ENCODE data around the gene DOK5. TPM values are rescaled to one million over a fixed set of nuclear protein-coding genes. Genes with fewer than 3 reads are reported as not detected.

The DOK5 gene
- total RNA-seq, 2 experiments from 2014 or later, result not detected

GRCh38 chr20:54601831-54602515 is 126.6 kb downstream of the DOK5 start:
- POLR2A ChIA-PET, result no interaction called here

GRCh38 chr20:54605319-54605718 is 129.9 kb downstream of the DOK5 start:
- DNase-seq (ENCODE audit: low spot score), result no peak
- TF ChIP-seq CTCF (conservative IDR thresholded peaks at IDR 0.05; ENCODE audit: low read length) (no peak), EZH2phosphoT487 (IDR thresholded peaks at IDR 0.05; ENCODE audit: borderline replicate concordance, low read depth, low read length) (no peak)
- H3K9me2 ChIP-seq (ENCODE audit: insufficient read depth, low read length), result no peaks in the 10 kb centered on the region
- POLR2A ChIA-PET, result no interaction called here
- no peaks in the 10 kb centered on the region for H3K9me3 ChIP-seq (ENCODE audit: low read length)
- H3K27ac ChIP-seq (ENCODE audit: low read depth, low read length, poor library complexity, severe bottlenecking), result no peak overlapping the region
- no peak overlapping the region for H3K4me2 ChIP-seq (ENCODE audit: low read length)
- no peaks in the 10 kb centered on the region for H4K20me1 ChIP-seq (ENCODE audit: insufficient read depth, low read length)
- no peak overlapping the region for H3K4me3 ChIP-seq (ENCODE audit: low read depth, low read length, poor library complexity, severe bottlenecking)
- H3K79me2 ChIP-seq (ENCODE audit: insufficient read depth, low read depth, low read length), result no peaks in the 10 kb centered on the region
- no peaks in the 10 kb centered on the region for H3K4me1 ChIP-seq (ENCODE audit: insufficient read depth, low read length, poor library complexity, severe bottlenecking)
- CTCF ChIA-PET (ENCODE audit: unreplicated experiment), result no interaction called here
- no peaks in the 10 kb centered on the region for H3K36me3 ChIP-seq (ENCODE audit: insufficient read depth, low read length)
- BruUV-seq (replicated peaks), result no TSS peak
- intact Hi-C loops (cut with micrococcal nuclease; ENCODE audit: unreplicated experiment), result no loop called here
- no peak overlapping the region for H2AFZ ChIP-seq (ENCODE audit: low read length)

More at GRCh38 chr20:54601831-54602515, 126.6 kb downstream of the DOK5 start:
- H3K4me3 ChIP-seq (ENCODE audit: low read depth, low read length, poor library complexity, severe bottlenecking), result no peak overlapping the region
- H4K20me1 ChIP-seq (ENCODE audit: insufficient read depth, low read length), result no peaks in the 10 kb centered on the region
- no TSS peak for BruUV-seq (replicated peaks)
- no peaks in the 10 kb centered on the region for H3K9me2 ChIP-seq (ENCODE audit: insufficient read depth, low read length)
- H2AFZ ChIP-seq (ENCODE audit: low read length), result no peak overlapping the region
- no peak overlapping the region for H3K27ac ChIP-seq (ENCODE audit: low read depth, low read length, poor library complexity, severe bottlenecking)
- H3K4me2 ChIP-seq (ENCODE audit: low read length), result no peak overlapping the region
- no peak for DNase-seq (ENCODE audit: low spot score)
- no peaks in the 10 kb centered on the region for H3K9me3 ChIP-seq (ENCODE audit: low read length)
- H3K4me1 ChIP-seq (ENCODE audit: insufficient read depth, low read length, poor library complexity, severe bottlenecking), result no peaks in the 10 kb centered on the region
- CTCF ChIA-PET (ENCODE audit: unreplicated experiment), result no interaction called here
- TF ChIP-seq EZH2phosphoT487 (IDR thresholded peaks at IDR 0.05; ENCODE audit: borderline replicate concordance, low read depth, low read length) (no peak), CTCF (conservative IDR thresholded peaks at IDR 0.05; ENCODE audit: low read length) (no peak)
- no peaks in the 10 kb centered on the region for H3K36me3 ChIP-seq (ENCODE audit: insufficient read depth, low read length)
- no peaks in the 10 kb centered on the region for H3K79me2 ChIP-seq (ENCODE audit: insufficient read depth, low read depth, low read length)
- intact Hi-C loops (cut with micrococcal nuclease; ENCODE audit: unreplicated experiment), result no loop called here

- H3K79me2 ChIP-seq (ENCODE audit: insufficient read depth, low read depth, low read length), result no peaks in the 10 kb centered on the region
- no peaks in the 10 kb centered on the region for H3K4me1 ChIP-seq (ENCODE audit: insufficient read depth, low read length, poor library complexity, severe bottlenecking)
- no TSS peak for BruUV-seq (replicated peaks)
- H2AFZ ChIP-seq (ENCODE audit: low read length), result no peak overlapping the region
- ChIA-PET CTCF (ENCODE audit: unreplicated experiment) (no interaction called here), POLR2A (interaction anchor here (0.8 kb wide), 1 partner anchor 15 kb away, joined by 4 read pairs; no protein-coding TSS in a partner anchor)
- H3K27ac ChIP-seq (ENCODE audit: low read depth, low read length, poor library complexity, severe bottlenecking), result no peak overlapping the region
- H3K36me3 ChIP-seq (ENCODE audit: insufficient read depth, low read length), result no peaks in the 10 kb centered on the region
- no peaks in the 10 kb centered on the region for H4K20me1 ChIP-seq (ENCODE audit: insufficient read depth, low read length)
- H3K4me3 ChIP-seq (ENCODE audit: low read depth, low read length, poor library complexity, severe bottlenecking), result no peak overlapping the region
- TF ChIP-seq CTCF (conservative IDR thresholded peaks at IDR 0.05; ENCODE audit: low read length) (no peak), EZH2phosphoT487 (IDR thresholded peaks at IDR 0.05; ENCODE audit: borderline replicate concordance, low read depth, low read length) (no peak)
- intact Hi-C loops (cut with micrococcal nuclease; ENCODE audit: unreplicated experiment), result no loop called here
- H3K9me3 ChIP-seq (ENCODE audit: low read length), result no peaks in the 10 kb centered on the region
- H3K4me2 ChIP-seq (ENCODE audit: low read length), result no peak overlapping the region
- no peaks in the 10 kb centered on the region for H3K9me2 ChIP-seq (ENCODE audit: insufficient read depth, low read length)
- peak; percentile 1 for DNase-seq (ENCODE audit: low spot score)
Observed at GRCh38 chr20:54606380-54606779, 131.0 kb downstream of the DOK5 start.

Data from OCI-LY7 (cell line).